GM23338 (cell line): ENCODE measurements around the gene BNIP3. TPM values are rescaled to one million over a fixed set of nuclear protein-coding genes. Genes with fewer than 3 reads are reported as not detected.
"Not testable (repeated sequence)": the region's sequence is repeated elsewhere in the genome, so short reads cannot be mapped to it uniquely, and the experiment has no call there.

ENCODE experiments used
- ATAC-seq: fragments of 200-7000 bp; cut with Tn5 transposase; 3 replicates; pipeline ENCODE4 v1.9.1; 2020
- DNase-seq: peaks from one replicate; pipeline ENCODE4 v3.0.0-alpha.2; 2015; ENCODE audit warnings: low spot score
- H2AFZ ChIP-seq: fragments of 200-600 bp; sonication (generic); 2 replicates; pipeline ENCODE4 v1.8.0; 2016; ENCODE audit warnings: antibody characterized with exemption, mild to moderate bottlenecking, moderate library complexity
- H3F3A ChIP-seq: fragments of 200-600 bp; sonication (generic); replicated peaks from 2 replicates; pipeline ENCODE4 v1.8.0; 2017; ENCODE audit warnings: antibody characterized with exemption, mixed run types, low read depth
- H3K27ac ChIP-seq: fragments of 200-600 bp; sonication (generic); 2 replicates; pipeline ENCODE4 v1.6.1; 2016; ENCODE audit warnings: low read depth
- H3K27me3 ChIP-seq: fragments of 200-600 bp; sonication (generic); 2 replicates; pipeline ENCODE4 v1.8.0; 2016; ENCODE audit warnings: mild to moderate bottlenecking, mixed run types, moderate library complexity; ENCODE audit not compliant: insufficient read depth
- H3K36me3 ChIP-seq: fragments of 200-600 bp; sonication (generic); 2 replicates; pipeline ENCODE4 v1.8.0; 2016; ENCODE audit warnings: mild to moderate bottlenecking; ENCODE audit not compliant: insufficient read depth
- H3K4me1 ChIP-seq: fragments of 200-600 bp; sonication (generic); 2 replicates; pipeline ENCODE4 v1.8.0; 2016; ENCODE audit warnings: mild to moderate bottlenecking, moderate library complexity; ENCODE audit not compliant: insufficient read depth
- H3K4me2 ChIP-seq: fragments of 200-600 bp; sonication (generic); 2 replicates; pipeline ENCODE4 v1.7.1; 2017; ENCODE audit warnings: mixed run types
- H3K4me3 ChIP-seq: fragments of 200-600 bp; sonication (generic); 2 replicates; pipeline ENCODE4 v1.6.1; 2016; ENCODE audit warnings: mixed run types
- H3K79me2 ChIP-seq: fragments of 200-600 bp; sonication (generic); replicated peaks from 2 replicates; pipeline ENCODE4 v1.8.0; 2017; ENCODE audit warnings: mild to moderate bottlenecking; ENCODE audit not compliant: insufficient read depth
- H3K9me2 ChIP-seq: fragments of 200-600 bp; sonication (generic); 2 replicates; pipeline ENCODE4 v1.8.0; 2017; ENCODE audit not compliant: insufficient read depth
- H4K20me1 ChIP-seq: fragments of 200-600 bp; sonication (generic); replicated peaks from 2 replicates; pipeline ENCODE4 v1.8.0; 2017; ENCODE audit warnings: mild to moderate bottlenecking; ENCODE audit not compliant: insufficient read depth
- H3K27ac Mint-ChIP-seq: 2 replicates; pipeline ENCODE4 v1.8.0; 2020; ENCODE audit warnings: inconsistent platforms, mild to moderate bottlenecking, moderate library complexity, mixed read lengths
- H3K27me3 Mint-ChIP-seq: 3 replicates; pipeline ENCODE4 v1.8.0; 2022; ENCODE audit warnings: low read depth, mild to moderate bottlenecking, moderate library complexity, mixed read lengths, inconsistent platforms; ENCODE audit not compliant: insufficient read depth, poor library complexity
- H3K36me3 Mint-ChIP-seq: 3 replicates; pipeline ENCODE4 v1.8.0; 2021; ENCODE audit warnings: low read depth, mild to moderate bottlenecking, inconsistent platforms, moderate library complexity, mixed read lengths
- H3K4me1 Mint-ChIP-seq: 3 replicates; pipeline ENCODE4 v1.8.0; 2020; ENCODE audit warnings: mild to moderate bottlenecking, inconsistent platforms, mixed read lengths
- H3K4me3 Mint-ChIP-seq: 3 replicates; pipeline ENCODE4 v1.8.0; 2021; ENCODE audit warnings: moderate library complexity, mild to moderate bottlenecking, inconsistent platforms, mixed read lengths
- H3K9me3 Mint-ChIP-seq: 3 replicates; pipeline ENCODE4 v1.8.0; 2020; ENCODE audit warnings: moderate library complexity, mild to moderate bottlenecking, inconsistent platforms, mixed read lengths
- EZH2phosphoT487 ChIP-seq: fragments of 200-600 bp; sonication (generic); IDR thresholded peaks from one replicate; pipeline ENCODE4 v1.8.1; 2018; ENCODE audit warnings: antibody characterized with exemption; ENCODE audit not compliant: unreplicated experiment
- NANOG ChIP-seq: IDR thresholded peaks from 2 replicates; pipeline ENCODE4 v1.6.1; 2016; ENCODE audit warnings: antibody characterized with exemption, borderline replicate concordance
- POLR2AphosphoS5 ChIP-seq: IDR thresholded peaks from 2 replicates; pipeline ENCODE4 v1.6.1; 2016; ENCODE audit warnings: antibody characterized with exemption, low read depth
- ZNF114 ChIP-seq: fragments of 250-450 bp; sonication (Bioruptor Pico); IDR thresholded peaks from 2 replicates; pipeline ENCODE4 v1.5.0; 2020; ENCODE audit warnings: mild to moderate bottlenecking, moderate library complexity
- polyA plus RNA-seq: library from polyadenylated mRNA; unstranded; fragments of >200 nt; fragmentation: Nextera tagmentation; extraction: Ambion mirVana; gene quantifications from 2 replicates; pipeline ENCODE4 v1.2.1, GENCODE V29; 2016
- total RNA-seq: library from RNA; depleted of rRNA; stranded (reverse); fragments of >200 nt; shearing (Covaris generic); gene quantifications from 2 replicates; pipeline ENCODE4 v1.2.3, GENCODE V29; 2014
- TF ChIP-seq, protein P1 (sequence below): fragments of 250-450 bp; sonication (Bioruptor Pico); IDR thresholded peaks from 2 replicates; pipeline ENCODE4 v1.5.0; 2020; ENCODE audit warnings: mild to moderate bottlenecking, moderate library complexity
- TF ChIP-seq, protein P2 (sequence below): IDR thresholded peaks from 2 replicates; pipeline ENCODE4 v1.6.1; 2016; ENCODE audit warnings: antibody characterized with exemption
- TF ChIP-seq, protein P3 (sequence below), 2 experiments: fragments of 200-600 bp in 1 of 2; sonication (generic) in 1 of 2; conservative IDR thresholded peaks; 2 replicates each; pipeline versions ENCODE4 v1.5.1 to v1.6.1; 2016 to 2017; ENCODE audit warnings: antibody characterized with exemption in 2 of 2, low read depth in 2 of 2, mild to moderate bottlenecking in 2 of 2, moderate library complexity in 1 of 2

The BNIP3 gene
- total and polyA plus RNA-seq, 2 experiments from 2014 or later: 46.3 to 75.0 TPM

DNA sequence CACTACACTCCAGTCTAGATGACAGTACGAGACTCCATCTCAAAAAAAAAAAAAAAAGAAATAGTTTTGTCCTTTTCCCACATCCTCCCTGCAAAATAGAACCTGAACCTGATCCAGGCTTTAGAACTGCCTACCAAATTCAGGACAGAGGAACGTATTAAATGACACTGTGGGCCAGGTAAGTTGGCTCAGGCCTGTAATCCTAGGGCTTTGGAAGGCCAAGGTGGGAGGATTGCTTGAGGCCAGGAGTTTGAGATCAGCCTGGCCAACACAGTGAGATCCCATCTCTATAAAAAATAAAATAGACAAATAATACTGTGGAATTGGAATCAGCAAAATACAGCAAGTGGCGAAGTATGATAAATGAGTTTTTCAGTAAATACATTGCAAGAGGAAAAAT is 10.0 kb upstream of the BNIP3 start (continued):
- TF ChIP-seq, protein P1, sequence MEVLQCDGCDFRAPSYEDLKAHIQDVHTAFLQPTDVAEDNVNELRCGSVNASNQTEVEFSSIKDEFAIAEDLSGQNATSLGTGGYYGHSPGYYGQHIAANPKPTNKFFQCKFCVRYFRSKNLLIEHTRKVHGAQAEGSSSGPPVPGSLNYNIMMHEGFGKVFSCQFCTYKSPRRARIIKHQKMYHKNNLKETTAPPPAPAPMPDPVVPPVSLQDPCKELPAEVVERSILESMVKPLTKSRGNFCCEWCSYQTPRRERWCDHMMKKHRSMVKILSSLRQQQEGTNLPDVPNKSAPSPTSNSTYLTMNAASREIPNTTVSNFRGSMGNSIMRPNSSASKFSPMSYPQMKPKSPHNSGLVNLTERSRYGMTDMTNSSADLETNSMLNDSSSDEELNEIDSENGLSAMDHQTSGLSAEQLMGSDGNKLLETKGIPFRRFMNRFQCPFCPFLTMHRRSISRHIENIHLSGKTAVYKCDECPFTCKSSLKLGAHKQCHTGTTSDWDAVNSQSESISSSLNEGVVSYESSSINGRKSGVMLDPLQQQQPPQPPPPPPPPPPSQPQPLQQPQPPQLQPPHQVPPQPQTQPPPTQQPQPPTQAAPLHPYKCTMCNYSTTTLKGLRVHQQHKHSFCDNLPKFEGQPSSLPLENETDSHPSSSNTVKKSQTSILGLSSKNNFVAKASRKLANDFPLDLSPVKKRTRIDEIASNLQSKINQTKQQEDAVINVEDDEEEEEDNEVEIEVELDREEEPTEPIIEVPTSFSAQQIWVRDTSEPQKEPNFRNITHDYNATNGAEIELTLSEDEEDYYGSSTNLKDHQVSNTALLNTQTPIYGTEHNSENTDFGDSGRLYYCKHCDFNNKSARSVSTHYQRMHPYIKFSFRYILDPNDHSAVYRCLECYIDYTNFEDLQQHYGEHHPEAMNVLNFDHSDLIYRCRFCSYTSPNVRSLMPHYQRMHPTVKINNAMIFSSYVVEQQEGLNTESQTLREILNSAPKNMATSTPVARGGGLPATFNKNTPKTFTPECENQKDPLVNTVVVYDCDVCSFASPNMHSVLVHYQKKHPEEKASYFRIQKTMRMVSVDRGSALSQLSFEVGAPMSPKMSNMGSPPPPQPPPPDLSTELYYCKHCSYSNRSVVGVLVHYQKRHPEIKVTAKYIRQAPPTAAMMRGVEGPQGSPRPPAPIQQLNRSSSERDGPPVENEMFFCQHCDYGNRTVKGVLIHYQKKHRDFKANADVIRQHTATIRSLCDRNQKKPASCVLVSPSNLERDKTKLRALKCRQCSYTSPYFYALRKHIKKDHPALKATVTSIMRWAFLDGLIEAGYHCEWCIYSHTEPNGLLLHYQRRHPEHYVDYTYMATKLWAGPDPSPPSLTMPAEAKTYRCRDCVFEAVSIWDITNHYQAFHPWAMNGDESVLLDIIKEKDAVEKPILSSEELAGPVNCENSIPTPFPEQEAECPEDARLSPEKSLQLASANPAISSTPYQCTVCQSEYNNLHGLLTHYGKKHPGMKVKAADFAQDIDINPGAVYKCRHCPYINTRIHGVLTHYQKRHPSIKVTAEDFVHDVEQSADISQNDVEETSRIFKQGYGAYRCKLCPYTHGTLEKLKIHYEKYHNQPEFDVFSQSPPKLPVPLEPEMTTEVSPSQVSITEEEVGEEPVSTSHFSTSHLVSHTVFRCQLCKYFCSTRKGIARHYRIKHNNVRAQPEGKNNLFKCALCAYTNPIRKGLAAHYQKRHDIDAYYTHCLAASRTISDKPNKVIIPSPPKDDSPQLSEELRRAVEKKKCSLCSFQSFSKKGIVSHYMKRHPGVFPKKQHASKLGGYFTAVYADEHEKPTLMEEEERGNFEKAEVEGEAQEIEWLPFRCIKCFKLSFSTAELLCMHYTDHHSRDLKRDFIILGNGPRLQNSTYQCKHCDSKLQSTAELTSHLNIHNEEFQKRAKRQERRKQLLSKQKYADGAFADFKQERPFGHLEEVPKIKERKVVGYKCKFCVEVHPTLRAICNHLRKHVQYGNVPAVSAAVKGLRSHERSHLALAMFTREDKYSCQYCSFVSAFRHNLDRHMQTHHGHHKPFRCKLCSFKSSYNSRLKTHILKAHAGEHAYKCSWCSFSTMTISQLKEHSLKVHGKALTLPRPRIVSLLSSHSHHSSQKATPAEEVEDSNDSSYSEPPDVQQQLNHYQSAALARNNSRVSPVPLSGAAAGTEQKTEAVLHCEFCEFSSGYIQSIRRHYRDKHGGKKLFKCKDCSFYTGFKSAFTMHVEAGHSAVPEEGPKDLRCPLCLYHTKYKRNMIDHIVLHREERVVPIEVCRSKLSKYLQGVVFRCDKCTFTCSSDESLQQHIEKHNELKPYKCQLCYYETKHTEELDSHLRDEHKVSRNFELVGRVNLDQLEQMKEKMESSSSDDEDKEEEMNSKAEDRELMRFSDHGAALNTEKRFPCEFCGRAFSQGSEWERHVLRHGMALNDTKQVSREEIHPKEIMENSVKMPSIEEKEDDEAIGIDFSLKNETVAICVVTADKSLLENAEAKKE (CRISPR knock-in tag): no peak
- TF ChIP-seq ZNF114 (CRISPR knock-in tag) (no peak), NANOG (no peak), EZH2phosphoT487 (no peak), POLR2AphosphoS5 (no peak)
- TF ChIP-seq, protein P2, sequence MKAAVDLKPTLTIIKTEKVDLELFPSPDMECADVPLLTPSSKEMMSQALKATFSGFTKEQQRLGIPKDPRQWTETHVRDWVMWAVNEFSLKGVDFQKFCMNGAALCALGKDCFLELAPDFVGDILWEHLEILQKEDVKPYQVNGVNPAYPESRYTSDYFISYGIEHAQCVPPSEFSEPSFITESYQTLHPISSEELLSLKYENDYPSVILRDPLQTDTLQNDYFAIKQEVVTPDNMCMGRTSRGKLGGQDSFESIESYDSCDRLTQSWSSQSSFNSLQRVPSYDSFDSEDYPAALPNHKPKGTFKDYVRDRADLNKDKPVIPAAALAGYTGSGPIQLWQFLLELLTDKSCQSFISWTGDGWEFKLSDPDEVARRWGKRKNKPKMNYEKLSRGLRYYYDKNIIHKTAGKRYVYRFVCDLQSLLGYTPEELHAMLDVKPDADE: no peak
- TF ChIP-seq, protein P3, sequence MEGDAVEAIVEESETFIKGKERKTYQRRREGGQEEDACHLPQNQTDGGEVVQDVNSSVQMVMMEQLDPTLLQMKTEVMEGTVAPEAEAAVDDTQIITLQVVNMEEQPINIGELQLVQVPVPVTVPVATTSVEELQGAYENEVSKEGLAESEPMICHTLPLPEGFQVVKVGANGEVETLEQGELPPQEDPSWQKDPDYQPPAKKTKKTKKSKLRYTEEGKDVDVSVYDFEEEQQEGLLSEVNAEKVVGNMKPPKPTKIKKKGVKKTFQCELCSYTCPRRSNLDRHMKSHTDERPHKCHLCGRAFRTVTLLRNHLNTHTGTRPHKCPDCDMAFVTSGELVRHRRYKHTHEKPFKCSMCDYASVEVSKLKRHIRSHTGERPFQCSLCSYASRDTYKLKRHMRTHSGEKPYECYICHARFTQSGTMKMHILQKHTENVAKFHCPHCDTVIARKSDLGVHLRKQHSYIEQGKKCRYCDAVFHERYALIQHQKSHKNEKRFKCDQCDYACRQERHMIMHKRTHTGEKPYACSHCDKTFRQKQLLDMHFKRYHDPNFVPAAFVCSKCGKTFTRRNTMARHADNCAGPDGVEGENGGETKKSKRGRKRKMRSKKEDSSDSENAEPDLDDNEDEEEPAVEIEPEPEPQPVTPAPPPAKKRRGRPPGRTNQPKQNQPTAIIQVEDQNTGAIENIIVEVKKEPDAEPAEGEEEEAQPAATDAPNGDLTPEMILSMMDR (conservative IDR thresholded peaks at IDR 0.05; ENCODE audit: low read depth in 2 of 2): no peak

DNA sequence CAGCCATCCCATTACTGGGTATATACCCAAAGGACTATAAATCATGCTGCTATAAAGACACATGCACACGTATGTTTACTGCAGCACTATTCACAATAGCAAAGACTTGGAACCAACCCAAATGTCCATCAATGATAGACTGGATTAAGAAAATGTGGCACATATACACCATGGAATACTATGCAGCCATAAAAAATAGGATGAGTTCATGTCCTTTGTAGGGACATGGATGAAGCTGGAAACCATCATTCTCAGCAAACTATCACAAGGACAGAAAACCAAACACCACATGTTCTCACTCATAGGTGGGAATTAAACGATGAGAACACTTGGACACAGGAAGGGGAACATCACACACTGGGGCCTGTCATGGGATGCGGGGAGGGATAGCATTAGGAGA is 6.1 kb upstream of the BNIP3 start:
- not testable (repeated sequence) for H3K4me1 Mint-ChIP-seq, H3F3A ChIP-seq, H3K4me1 ChIP-seq, ATAC-seq, H3K4me2 ChIP-seq, DNase-seq, H3K27ac ChIP-seq, H4K20me1 ChIP-seq, H3K4me3 ChIP-seq, H3K9me2 ChIP-seq, H3K27ac Mint-ChIP-seq, H2AFZ ChIP-seq, H3K36me3 ChIP-seq, H3K4me3 Mint-ChIP-seq, H3K79me2 ChIP-seq
- Mint-ChIP-seq H3K27me3 (peaks cover 19% of the 10 kb centered on the region), H3K9me3 (peaks cover 29% of the 10 kb centered on the region; the same call in 2 of the 3 replicates), H3K36me3 (peaks cover 14% of the 10 kb centered on the region)
- H3K27me3 ChIP-seq: peaks cover 23% of the 10 kb centered on the region

DNA sequence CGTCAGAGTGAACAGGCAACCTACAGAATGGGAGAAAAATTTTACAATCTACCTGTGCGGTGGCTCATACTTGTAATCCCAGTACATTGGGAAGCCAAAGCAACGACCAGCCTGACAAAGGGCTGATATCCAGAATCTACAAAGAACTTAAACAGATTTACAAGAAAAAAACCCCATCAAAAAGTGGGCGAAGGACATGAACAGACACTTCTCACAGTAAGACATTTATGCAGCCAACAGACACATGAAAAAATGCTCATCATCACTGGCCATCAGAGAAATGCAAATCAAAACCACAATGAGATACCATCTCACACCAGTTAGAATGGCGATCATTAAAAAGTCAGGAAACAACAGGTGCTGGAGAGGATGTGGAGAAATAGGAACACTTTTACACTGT is 5.6 kb upstream of the BNIP3 start:
- not testable (repeated sequence) for ATAC-seq, H3F3A ChIP-seq, H3K4me1 ChIP-seq, H3K79me2 ChIP-seq, H4K20me1 ChIP-seq, H3K9me2 ChIP-seq, H3K4me3 ChIP-seq, H3K4me1 Mint-ChIP-seq, H3K27ac ChIP-seq, H3K27ac Mint-ChIP-seq, H3K36me3 ChIP-seq, H3K4me3 Mint-ChIP-seq, DNase-seq, H3K4me2 ChIP-seq, H2AFZ ChIP-seq
- Mint-ChIP-seq H3K36me3 (peaks cover 14% of the 10 kb centered on the region), H3K27me3 (peaks cover 20% of the 10 kb centered on the region), H3K9me3 (peaks cover 29% of the 10 kb centered on the region; the same call in 2 of the 3 replicates)
- peaks cover 28% of the 10 kb centered on the region for H3K27me3 ChIP-seq
